Amniotic epithelial cell (primary cell): ENCODE data around the gene TRIM32.

Experiments used
- DNase-seq: peaks from one replicate; pipeline ENCODE4 v3.0.0-alpha.2; 2010; ENCODE audit warnings: low read depth

The TRIM32 gene

GRCh38 chr9:116687074-116687753, at the start of gene TRIM32:
TSS of gene TRIM32 (plus strand) at chr9:116687305. CDS start at chr9:116697743, 10,438 bp downstream.
- peak; percentile 67 for DNase-seq

- DNase-seq: no peak
Measured at GRCh38 chr9:116639251-116639741, 47.8 kb upstream of the TRIM32 start.

GRCh38 chr9:116641292-116642059, 45.6 kb upstream of the TRIM32 start:
- DNase-seq: peak; percentile 35

GRCh38 chr9:116643691-116644090, 43.4 kb upstream of the TRIM32 start:
- no peak for DNase-seq

- peak; percentile 61 for DNase-seq
Measured at GRCh38 chr9:116644091-116644688, 42.9 kb upstream of the TRIM32 start.

- peak; percentile 50 for DNase-seq
Measured at GRCh38 chr9:116646661-116647514, 40.2 kb upstream of the TRIM32 start.

GRCh38 chr9:116647515-116647809, 39.6 kb upstream of the TRIM32 start:
- no peak for DNase-seq

GRCh38 chr9:116653348-116654058, 33.6 kb upstream of the TRIM32 start:
- peak; percentile 15 for DNase-seq

- no peak for DNase-seq
Measured at GRCh38 chr9:116654059-116654355, 33.1 kb upstream of the TRIM32 start.

- no peak for DNase-seq
Measured at GRCh38 chr9:116656501-116656971, 30.6 kb upstream of the TRIM32 start.

- peak; percentile 20 for DNase-seq
Measured at GRCh38 chr9:116656977-116657376, 30.1 kb upstream of the TRIM32 start.

GRCh38 chr9:116658265-116658664, 28.8 kb upstream of the TRIM32 start:
- DNase-seq: no peak

- peak; percentile 80 for DNase-seq
Measured at GRCh38 chr9:116661037-116661954, 25.8 kb upstream of the TRIM32 start.

- no peak for DNase-seq
Measured at GRCh38 chr9:116662646-116663310, 24.3 kb upstream of the TRIM32 start.

GRCh38 chr9:116663581-116663980, 23.5 kb upstream of the TRIM32 start:
- no peak for DNase-seq

- DNase-seq: peak; percentile 55
Measured at GRCh38 chr9:116668970-116669695, 18.0 kb upstream of the TRIM32 start.

- DNase-seq: no peak
Measured at GRCh38 chr9:116671605-116672004, 15.5 kb upstream of the TRIM32 start.

GRCh38 chr9:116673375-116673774, 13.7 kb upstream of the TRIM32 start:
- DNase-seq: peak; percentile 21
